Measurements from ENCODE around the gene CNOT11. TPM values are rescaled to one million over a fixed set of nuclear protein-coding genes. Genes with fewer than 3 reads are reported as not detected.
"Not testable (repeated sequence)": the region's sequence is repeated elsewhere in the genome, so short reads cannot be mapped to it uniquely, and the experiment has no call there.

Gene CNOT11
- total RNA-seq, 1 donor from 2014 or later, result 20.1 TPM

- Histone ChIP-seq H3K27me3 (no peaks in the 10 kb centered on the region), H3K9me3 (no peaks in the 10 kb centered on the region), H3K36me3 (no peaks in the 10 kb centered on the region), H3K27ac (no peak overlapping the region), H3K4me3 (no peak overlapping the region), H3K4me1 (peaks cover 3% of the 10 kb centered on the region)
- intact Hi-C loops (cut with DNase I), result no loop called here
- DNase-seq (ENCODE audit: extremely low spot score in 2 of 2), result no peak
- TF ChIP-seq POLR2AphosphoS5 (IDR thresholded peaks at IDR 0.05; ENCODE audit: insufficient read depth in 1 of 2, low read depth in 1 of 2) (no peak), CTCF (IDR thresholded peaks at IDR 0.05) (no peak), POLR2A (IDR thresholded peaks at IDR 0.05) (no peak)
These were observed 19.9 kb upstream of the CNOT11 start for GRCh38 chr2:101232770-101233169.

GRCh38 chr2:101234169-101234938 lies 18.3 kb upstream of the CNOT11 start:
- no peak for TF ChIP-seq POLR2AphosphoS5 (IDR thresholded peaks at IDR 0.05; ENCODE audit: insufficient read depth in 1 of 2, low read depth in 1 of 2)
- TF ChIP-seq CTCF (IDR thresholded peaks at IDR 0.05), result no peak
- TF ChIP-seq POLR2A (IDR thresholded peaks at IDR 0.05), result no peak
- no peak overlapping the region for H3K27ac ChIP-seq
- intact Hi-C loops (cut with DNase I), result no loop called here

GRCh38 chr2:101235956-101236355 lies 16.7 kb upstream of the CNOT11 start:
- intact Hi-C loops (cut with DNase I); DNase-seq (ENCODE audit: extremely low spot score in 2 of 2); H3K9me3 ChIP-seq; H3K27ac ChIP-seq; H3K27me3 ChIP-seq; H3K36me3 ChIP-seq; H3K4me3 ChIP-seq: not testable (repeated sequence)
- peaks cover 10% of the 10 kb centered on the region for H3K4me1 ChIP-seq

More at GRCh38 chr2:101234169-101234938, 18.3 kb upstream of the CNOT11 start:
- Histone ChIP-seq H3K36me3 (no peaks in the 10 kb centered on the region), H3K9me3 (no peaks in the 10 kb centered on the region), H3K4me1 (peaks cover 10% of the 10 kb centered on the region), H3K4me3 (no peak overlapping the region), H3K27me3 (no peaks in the 10 kb centered on the region)
- DNase-seq (ENCODE audit: extremely low spot score in 2 of 2), result no peak

GRCh38 chr2:101237944-101238343 lies 14.7 kb upstream of the CNOT11 start:
- H3K4me3 ChIP-seq; H3K27me3 ChIP-seq; H3K27ac ChIP-seq; H3K36me3 ChIP-seq; H3K9me3 ChIP-seq; intact Hi-C loops (cut with DNase I); DNase-seq (ENCODE audit: extremely low spot score in 2 of 2): not testable (repeated sequence)
- peaks cover 10% of the 10 kb centered on the region for H3K4me1 ChIP-seq

- H3K27me3 ChIP-seq, result no peaks in the 10 kb centered on the region
- TF ChIP-seq POLR2AphosphoS5 (IDR thresholded peaks at IDR 0.05; ENCODE audit: insufficient read depth in 1 of 2, low read depth in 1 of 2) (no peak), POLR2A (IDR thresholded peaks at IDR 0.05) (no peak), CTCF (IDR thresholded peaks at IDR 0.05) (no peak)
- H3K4me1 ChIP-seq, result peaks cover 10% of the 10 kb centered on the region
- H3K27ac ChIP-seq, result no peak overlapping the region
- H3K4me3 ChIP-seq, result no peak overlapping the region
- DNase-seq (ENCODE audit: extremely low spot score in 2 of 2), result no peak
- no peaks in the 10 kb centered on the region for H3K36me3 ChIP-seq
- no peaks in the 10 kb centered on the region for H3K9me3 ChIP-seq
- intact Hi-C loops (cut with DNase I), result no loop called here
These were observed 13.5 kb upstream of the CNOT11 start for GRCh38 chr2:101238930-101239759.

GRCh38 chr2:101239760-101240118 lies 12.9 kb upstream of the CNOT11 start:
- H3K27me3 ChIP-seq; H3K27ac ChIP-seq; H3K4me3 ChIP-seq; DNase-seq (ENCODE audit: extremely low spot score in 2 of 2); intact Hi-C loops (cut with DNase I); H3K9me3 ChIP-seq; H3K36me3 ChIP-seq: not testable (repeated sequence)
- H3K4me1 ChIP-seq, result peaks cover 10% of the 10 kb centered on the region

- peaks cover 10% of the 10 kb centered on the region for H3K4me1 ChIP-seq
- H3K27me3 ChIP-seq; intact Hi-C loops (cut with DNase I); DNase-seq (ENCODE audit: extremely low spot score in 2 of 2); H3K36me3 ChIP-seq; H3K9me3 ChIP-seq; H3K4me3 ChIP-seq; H3K27ac ChIP-seq: not testable (repeated sequence)
These were observed 12.0 kb upstream of the CNOT11 start for GRCh38 chr2:101240694-101241093.
